GM12892 (cell line): ENCODE results near the gene SLC38A1.

Experiments
- DNase-seq: peaks from one replicate; pipeline ENCODE4 v3.0.0; 2011; ENCODE audit not compliant: insufficient read length
- FAIRE-seq: peaks from 2 replicates; lab custom pipeline; 2011; peaks lifted over from hg19 to GRCh38; lab: Jason Lieb, UNC
- POLR2A ChIP-seq: IDR thresholded peaks from 2 replicates; pipeline ENCODE4 v1.6.1; 2011; ENCODE audit warnings: low read depth, low read length, control low read depth
- POLR2AphosphoS5 ChIP-seq: IDR thresholded peaks from 2 replicates; pipeline ENCODE4 v1.6.1; 2011; ENCODE audit warnings: low read depth, low read length, control low read depth
- TAF1 ChIP-seq: IDR thresholded peaks from 2 replicates; pipeline ENCODE4 v1.6.1; 2011; ENCODE audit warnings: low read depth, mild to moderate bottlenecking, control low read depth, low read length, borderline replicate concordance

Gene SLC38A1

GRCh38 chr12:46246021-46246700 is 22.7 kb downstream of the SLC38A1 start:
- FAIRE-seq (no peak), DNase-seq (no peak)
- no peak for TF ChIP-seq POLR2A
- no peak for TF ChIP-seq POLR2AphosphoS5
- TF ChIP-seq TAF1: no peak

- TF ChIP-seq TAF1 (no peak), POLR2A (no peak), POLR2AphosphoS5 (no peak)
- DNase-seq: no peak
- no peak for FAIRE-seq
Observed at GRCh38 chr12:46244997-46245396, 23.8 kb downstream of the SLC38A1 start.

DNA sequence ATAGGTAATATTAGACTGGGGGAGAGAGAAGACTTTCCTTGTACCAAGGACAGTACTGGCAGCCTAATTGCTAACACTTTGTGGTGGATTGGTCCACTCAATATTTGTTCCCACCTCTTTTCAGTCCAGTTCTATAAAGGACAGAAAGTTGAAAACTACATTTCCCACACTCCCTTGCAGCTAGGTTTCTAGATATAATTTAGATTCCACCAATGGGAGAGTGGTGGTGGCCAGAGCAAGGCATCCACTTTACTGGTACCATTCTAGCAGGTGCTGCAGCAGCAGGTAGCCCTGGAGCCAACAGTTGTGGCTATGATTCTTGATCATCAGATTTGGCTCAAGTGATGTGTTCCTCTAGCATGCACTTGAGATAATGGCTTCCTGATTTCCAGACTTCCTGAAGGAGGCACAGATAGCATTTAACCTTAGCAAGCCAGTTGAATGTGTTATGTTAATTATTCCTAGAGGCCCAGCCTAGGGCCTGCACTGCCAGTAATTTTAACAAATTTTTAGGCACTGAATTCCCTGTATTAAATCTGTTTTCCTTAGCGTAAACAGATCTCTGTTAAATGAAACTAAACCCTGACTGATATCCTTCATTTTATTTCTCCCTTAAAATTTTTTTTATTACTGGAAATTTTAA is 24.4 kb downstream of the SLC38A1 start:
- no peak for TF ChIP-seq TAF1
- no peak for TF ChIP-seq POLR2A
- FAIRE-seq: no peak

DNA sequence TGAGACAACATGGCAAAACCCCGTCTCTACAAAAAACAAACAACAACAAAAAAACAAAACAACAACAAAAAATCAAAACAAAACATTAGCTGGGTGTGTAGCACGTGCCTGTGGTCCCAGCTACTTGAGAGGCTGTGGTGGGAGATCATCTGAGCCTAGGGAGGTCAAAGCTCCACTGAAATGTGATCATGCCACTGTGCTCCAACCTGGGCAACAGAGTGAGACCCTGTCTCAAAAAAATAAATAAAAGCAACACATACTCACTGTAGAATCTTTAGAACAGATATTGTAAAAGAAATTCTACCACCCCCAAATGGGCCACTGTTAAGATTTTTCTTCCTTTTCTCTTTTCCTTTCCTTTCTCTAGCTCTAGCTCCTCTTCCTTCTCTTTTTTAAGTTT is 26.3 kb downstream of the SLC38A1 start:
- TF ChIP-seq TAF1: no peak
- TF ChIP-seq POLR2AphosphoS5: no peak
- no peak for TF ChIP-seq POLR2A
- no peak for FAIRE-seq
- DNase-seq: no peak

More for the DNA sequence above, 24.4 kb downstream of the SLC38A1 start:
- no peak for DNase-seq

DNA sequence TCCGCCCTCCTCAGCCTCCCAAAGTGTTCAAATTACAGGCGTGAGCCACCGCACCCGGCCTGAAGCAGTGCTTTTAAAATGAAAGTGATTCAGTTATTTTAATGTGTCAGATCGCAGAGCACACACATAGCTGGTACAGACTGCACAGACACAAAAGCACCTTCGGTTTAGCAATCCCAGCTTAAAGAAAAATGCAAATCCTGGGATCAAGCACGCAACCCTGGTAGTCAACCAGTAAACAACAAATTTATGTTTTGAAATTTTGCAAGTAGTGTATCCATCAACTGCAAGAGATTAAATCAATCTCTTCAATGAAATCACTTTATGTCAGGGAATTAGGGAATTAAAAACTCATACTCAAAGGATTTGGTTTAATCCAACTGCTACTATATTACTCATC is 28.4 kb downstream of the SLC38A1 start:
- TF ChIP-seq TAF1 (no peak), POLR2AphosphoS5 (no peak)
- no peak for FAIRE-seq
- DNase-seq: no peak

- DNase-seq (no peak), FAIRE-seq (no peak)
- no peak for TF ChIP-seq POLR2A
- TF ChIP-seq POLR2AphosphoS5: no peak
- no peak for TF ChIP-seq TAF1
Observed at GRCh38 chr12:46238821-46239220, 30.0 kb downstream of the SLC38A1 start.

GRCh38 chr12:46237371-46238045 is 31.3 kb downstream of the SLC38A1 start:
- no peak for FAIRE-seq
- TF ChIP-seq POLR2A (no peak), TAF1 (no peak), POLR2AphosphoS5 (no peak)
- no peak for DNase-seq

GRCh38 chr12:46234000-46234399 is 34.8 kb downstream of the SLC38A1 start:
- TF ChIP-seq POLR2AphosphoS5 (no peak), POLR2A (no peak), TAF1 (no peak)
- FAIRE-seq: peak; percentile 44
- DNase-seq: no peak

- DNase-seq (no peak), FAIRE-seq (no peak)
- no peak for TF ChIP-seq POLR2A
- TF ChIP-seq TAF1: no peak
- no peak for TF ChIP-seq POLR2AphosphoS5
Observed at GRCh38 chr12:46233423-46233822, 35.4 kb downstream of the SLC38A1 start.

DNA sequence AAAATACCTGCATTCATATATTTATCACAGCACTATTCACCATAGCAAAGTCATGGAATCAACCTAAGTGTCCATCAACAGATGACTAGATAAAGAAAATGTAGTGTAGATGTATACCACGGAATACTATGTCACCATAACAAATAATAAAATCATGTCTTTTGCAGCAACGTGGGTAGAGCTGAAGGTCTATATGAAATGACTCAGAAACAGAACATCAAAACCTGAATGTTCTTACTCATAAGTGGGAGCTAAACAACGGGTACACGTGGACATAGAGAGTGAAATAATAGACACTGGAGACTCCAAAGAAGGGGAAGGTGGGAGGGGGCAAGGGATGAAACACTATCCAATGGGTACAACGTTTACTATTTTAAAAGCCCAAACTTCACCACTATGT is 37.9 kb downstream of the SLC38A1 start:
- FAIRE-seq (no peak), DNase-seq (no peak)
- TF ChIP-seq POLR2A: no peak
- no peak for TF ChIP-seq POLR2AphosphoS5
- no peak for TF ChIP-seq TAF1

- FAIRE-seq: no peak
- DNase-seq: no peak
- TF ChIP-seq POLR2AphosphoS5: no peak
- no peak for TF ChIP-seq TAF1
- no peak for TF ChIP-seq POLR2A
Observed at GRCh38 chr12:46230306-46230705, 38.5 kb downstream of the SLC38A1 start.
